Skeletal muscle satellite cell (primary cell): ENCODE results near the gene UPP2.

ENCODE experiments used
- H3K27me3 ChIP-seq: 2 replicates; pipeline ENCODE4 v1.7.0; 2013; ENCODE audit warnings: low read length; ENCODE audit not compliant: control insufficient read depth, insufficient read depth
- H3K36me3 ChIP-seq: 2 replicates; pipeline ENCODE4 v1.7.0; 2013; ENCODE audit warnings: mild to moderate bottlenecking, control low read depth, low read length; ENCODE audit not compliant: insufficient read depth
- H3K4me1 ChIP-seq: 2 replicates; pipeline ENCODE4 v1.7.0; 2013; ENCODE audit warnings: low read length; ENCODE audit not compliant: control insufficient read depth, insufficient read depth
- H3K4me2 ChIP-seq: 2 replicates; pipeline ENCODE4 v1.7.0; 2013; ENCODE audit warnings: mild to moderate bottlenecking, low read length
- H3K4me3 ChIP-seq: 2 replicates; pipeline ENCODE4 v1.7.0; 2013; ENCODE audit warnings: low read length
- H3K9ac ChIP-seq: 2 replicates; pipeline ENCODE4 v1.7.0; 2013; ENCODE audit warnings: mild to moderate bottlenecking, low read depth, low read length, moderate library complexity
- H3K9me3 ChIP-seq: replicated peaks from 2 replicates; pipeline ENCODE4 v1.7.0; 2013; ENCODE audit warnings: mild to moderate bottlenecking, control low read depth, low read length

UPP2 gene

GRCh38 chr2:158089322-158089721 lies 12.4 kb upstream of the UPP2 start:
- no peaks in the 10 kb centered on the region for H3K36me3 ChIP-seq
- H3K27me3 ChIP-seq, result no peaks in the 10 kb centered on the region
- H3K9me3 ChIP-seq, result no peaks in the 10 kb centered on the region
- no peaks in the 10 kb centered on the region for H3K4me1 ChIP-seq
- no peak overlapping the region for H3K9ac ChIP-seq
- H3K4me2 ChIP-seq, result no peak overlapping the region
- no peak overlapping the region for H3K4me3 ChIP-seq

GRCh38 chr2:158091647-158092046 lies 10.0 kb upstream of the UPP2 start:
- H3K4me1 ChIP-seq, result no peaks in the 10 kb centered on the region
- no peaks in the 10 kb centered on the region for H3K9me3 ChIP-seq
- no peaks in the 10 kb centered on the region for H3K36me3 ChIP-seq
- H3K27me3 ChIP-seq, result no peaks in the 10 kb centered on the region
- no peak overlapping the region for H3K9ac ChIP-seq
- H3K4me2 ChIP-seq, result no peak overlapping the region
- no peak overlapping the region for H3K4me3 ChIP-seq

- Histone ChIP-seq H3K27me3 (no peaks in the 10 kb centered on the region), H3K36me3 (no peaks in the 10 kb centered on the region), H3K9ac (no peak overlapping the region), H3K9me3 (no peaks in the 10 kb centered on the region), H3K4me2 (no peak overlapping the region), H3K4me3 (no peak overlapping the region), H3K4me1 (no peaks in the 10 kb centered on the region)
Measured at GRCh38 chr2:158094487-158095092, 7.1 kb upstream of the UPP2 start.

DNA sequence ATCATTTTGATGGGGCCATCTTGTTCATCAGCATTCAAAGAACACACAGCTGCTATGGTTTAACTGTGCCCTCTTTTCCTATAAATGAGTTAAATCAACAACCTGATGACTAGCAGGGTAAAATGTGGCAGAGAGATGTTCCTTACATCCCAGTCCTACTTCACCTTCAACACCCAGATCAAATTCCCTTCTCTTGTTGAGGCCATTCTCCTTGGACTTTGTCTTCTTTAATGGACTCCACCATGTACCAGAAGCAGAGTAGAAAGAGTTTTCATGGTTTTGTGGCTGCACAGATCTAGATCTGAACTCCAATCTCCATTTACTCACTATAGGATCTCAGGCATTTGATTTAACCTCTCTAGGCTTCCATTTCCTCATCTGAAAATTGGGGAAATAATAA lies 6.4 kb upstream of the UPP2 start:
- Histone ChIP-seq H3K9me3 (no peaks in the 10 kb centered on the region), H3K27me3 (no peaks in the 10 kb centered on the region), H3K36me3 (no peaks in the 10 kb centered on the region), H3K9ac (no peak overlapping the region), H3K4me3 (no peak overlapping the region), H3K4me1 (no peaks in the 10 kb centered on the region), H3K4me2 (no peak overlapping the region)

GRCh38 chr2:158095912-158096311 lies 5.8 kb upstream of the UPP2 start:
- no peak overlapping the region for H3K9ac ChIP-seq
- H3K36me3 ChIP-seq, result no peaks in the 10 kb centered on the region
- H3K27me3 ChIP-seq, result no peaks in the 10 kb centered on the region
- no peaks in the 10 kb centered on the region for H3K4me1 ChIP-seq
- no peak overlapping the region for H3K4me3 ChIP-seq
- no peak overlapping the region for H3K4me2 ChIP-seq
- no peaks in the 10 kb centered on the region for H3K9me3 ChIP-seq

DNA sequence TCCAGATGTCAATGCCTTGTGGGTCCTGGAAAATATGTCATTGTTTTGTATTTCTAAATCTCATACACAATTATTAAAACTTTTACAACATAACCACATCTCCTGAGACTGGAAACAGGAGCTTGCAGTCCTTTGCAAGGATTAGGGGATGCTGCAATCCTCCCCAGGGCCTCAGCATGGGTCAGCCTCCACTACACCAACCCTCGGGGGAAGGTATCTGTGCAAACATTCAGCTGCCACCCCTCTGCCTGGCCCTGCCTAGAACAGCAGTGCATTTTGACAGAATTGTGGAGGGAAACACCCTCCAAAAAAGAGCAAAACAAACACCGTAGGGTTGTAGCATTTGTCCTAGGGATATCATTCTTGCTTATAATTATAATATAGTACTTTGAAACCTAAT lies 4.2 kb upstream of the UPP2 start:
- no peak overlapping the region for H3K4me2 ChIP-seq
- no peaks in the 10 kb centered on the region for H3K36me3 ChIP-seq
- no peaks in the 10 kb centered on the region for H3K9me3 ChIP-seq

DNA sequence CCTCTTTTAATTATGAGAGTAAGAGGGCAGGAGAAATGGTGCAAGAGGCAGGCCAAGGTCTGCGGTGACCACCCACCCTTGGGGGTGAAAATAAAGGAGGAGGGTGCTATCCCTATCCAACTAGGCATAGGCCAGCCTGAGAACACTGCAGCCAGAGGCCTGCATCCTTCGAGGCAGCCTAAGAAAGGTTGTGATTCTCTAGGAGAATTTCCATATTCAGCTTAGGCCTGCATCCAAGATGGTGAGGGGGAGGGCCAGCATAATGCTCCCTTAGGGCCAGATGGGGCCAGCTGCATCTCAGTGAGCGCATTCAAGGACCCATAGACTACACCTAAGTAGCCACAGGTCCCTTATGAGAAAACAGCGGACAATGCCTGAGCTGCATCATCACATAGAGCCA lies 3.5 kb upstream of the UPP2 start:
- Histone ChIP-seq H3K4me3 (no peak overlapping the region), H3K4me2 (no peak overlapping the region), H3K36me3 (no peaks in the 10 kb centered on the region), H3K4me1 (no peaks in the 10 kb centered on the region), H3K27me3 (no peaks in the 10 kb centered on the region), H3K9me3 (no peaks in the 10 kb centered on the region), H3K9ac (no peak overlapping the region)

More for the DNA sequence above, 4.2 kb upstream of the UPP2 start:
- Histone ChIP-seq H3K4me1 (no peaks in the 10 kb centered on the region), H3K4me3 (no peak overlapping the region), H3K27me3 (no peaks in the 10 kb centered on the region), H3K9ac (no peak overlapping the region)

DNA sequence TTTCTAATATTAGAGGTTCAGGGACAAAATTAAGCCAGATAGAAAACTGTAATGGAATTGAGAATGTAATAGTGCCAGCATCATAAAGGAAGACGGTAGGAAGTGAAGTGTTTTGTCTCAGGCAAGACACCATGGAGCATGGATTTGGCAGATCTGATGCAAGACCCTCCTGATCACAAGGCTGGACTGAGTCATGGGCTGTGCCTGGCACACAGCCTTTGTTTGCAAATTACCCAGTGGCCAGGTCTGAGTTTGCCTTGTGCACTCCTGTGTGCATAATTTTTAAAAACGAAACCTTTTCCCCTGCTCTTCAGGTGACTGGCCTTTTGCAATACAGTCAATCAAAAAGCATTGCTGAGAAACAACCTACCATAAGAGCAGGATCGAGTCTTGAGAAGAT lies 2.0 kb upstream of the UPP2 start:
- H3K4me3 ChIP-seq, result no peak overlapping the region
- H3K9me3 ChIP-seq, result no peaks in the 10 kb centered on the region
- H3K36me3 ChIP-seq, result no peaks in the 10 kb centered on the region
- H3K27me3 ChIP-seq, result no peaks in the 10 kb centered on the region
- H3K9ac ChIP-seq, result no peak overlapping the region
- no peaks in the 10 kb centered on the region for H3K4me1 ChIP-seq
- no peak overlapping the region for H3K4me2 ChIP-seq

- Histone ChIP-seq H3K9me3 (no peaks in the 10 kb centered on the region), H3K4me3 (no peak overlapping the region), H3K4me2 (no peak overlapping the region), H3K9ac (no peak overlapping the region), H3K27me3 (no peaks in the 10 kb centered on the region), H3K4me1 (no peaks in the 10 kb centered on the region), H3K36me3 (no peaks in the 10 kb centered on the region)
Measured at GRCh38 chr2:158100411-158100810, 1.3 kb upstream of the UPP2 start.

DNA sequence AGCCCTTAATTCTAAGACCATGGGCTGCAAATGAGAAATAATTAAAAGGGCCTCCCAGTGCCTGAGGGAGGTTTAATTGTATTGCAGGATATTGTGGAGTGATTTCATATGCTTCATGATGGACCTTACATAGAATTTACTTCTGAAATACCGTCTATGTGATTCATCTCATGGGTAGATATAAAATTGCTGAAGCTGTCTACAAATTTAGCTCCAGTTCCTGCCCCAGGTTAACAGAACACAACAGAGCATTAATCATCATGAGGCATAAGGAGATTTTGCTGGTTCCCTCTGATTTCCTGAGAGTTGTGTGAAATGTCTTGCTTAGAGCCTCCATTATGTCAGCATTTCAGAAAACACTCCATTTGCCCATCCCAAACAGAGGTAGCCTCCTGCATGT lies 770 bp downstream of the UPP2 start:
- no peak overlapping the region for H3K4me3 ChIP-seq
- no peaks in the 10 kb centered on the region for H3K9me3 ChIP-seq
- peaks cover 5% of the 10 kb centered on the region for H3K27me3 ChIP-seq
- no peaks in the 10 kb centered on the region for H3K36me3 ChIP-seq
- no peaks in the 10 kb centered on the region for H3K4me1 ChIP-seq
- no peak overlapping the region for H3K4me2 ChIP-seq
- no peak overlapping the region for H3K9ac ChIP-seq

DNA sequence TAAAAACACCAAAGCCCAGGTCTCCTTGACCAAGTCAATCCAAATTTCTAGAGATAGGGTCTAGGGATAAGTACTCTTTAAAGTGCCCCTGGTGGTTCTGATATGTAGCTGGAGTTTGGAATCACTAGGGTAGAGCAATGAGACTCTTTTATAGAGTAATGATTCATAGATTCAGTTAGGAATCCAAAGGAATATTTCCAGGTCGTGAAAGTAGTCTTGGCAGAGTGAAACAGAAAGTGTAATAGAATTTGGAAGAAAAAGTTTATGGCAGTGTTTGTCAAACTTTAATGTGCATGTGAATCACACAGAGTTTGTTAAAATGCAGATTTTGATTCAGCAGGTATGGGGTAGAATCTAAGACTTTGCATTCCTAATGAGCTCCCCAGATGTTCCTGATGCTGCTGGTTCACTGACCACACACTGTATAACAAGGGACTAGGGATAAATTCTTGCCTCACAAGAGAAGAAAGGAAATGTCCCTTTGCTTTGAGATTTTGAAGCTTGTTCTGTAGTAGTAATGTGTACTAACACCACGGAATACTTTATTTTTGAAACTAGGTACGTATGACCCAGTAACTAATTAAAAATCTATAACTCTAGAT lies 1.8 kb downstream of the UPP2 start:
- no peaks in the 10 kb centered on the region for H3K4me1 ChIP-seq
- no peak overlapping the region for H3K9ac ChIP-seq
- H3K9me3 ChIP-seq, result no peaks in the 10 kb centered on the region
- no peak overlapping the region for H3K4me3 ChIP-seq
- no peak overlapping the region for H3K4me2 ChIP-seq
- peaks cover 11% of the 10 kb centered on the region for H3K27me3 ChIP-seq
- H3K36me3 ChIP-seq, result no peaks in the 10 kb centered on the region

GRCh38 chr2:158104903-158105302 lies 3.2 kb downstream of the UPP2 start:
- no peak overlapping the region for H3K4me2 ChIP-seq
- no peaks in the 10 kb centered on the region for H3K36me3 ChIP-seq
- H3K4me1 ChIP-seq, result no peaks in the 10 kb centered on the region
- H3K9me3 ChIP-seq, result no peaks in the 10 kb centered on the region
- H3K27me3 ChIP-seq, result peaks cover 11% of the 10 kb centered on the region
- no peak overlapping the region for H3K4me3 ChIP-seq
- no peak overlapping the region for H3K9ac ChIP-seq
